Measurements from ENCODE around the gene ERICH6.
"Not testable (repeated sequence)": the region's sequence is repeated elsewhere in the genome, so short reads cannot be mapped to it uniquely, and the experiment has no call there.

ERICH6 gene

DNA sequence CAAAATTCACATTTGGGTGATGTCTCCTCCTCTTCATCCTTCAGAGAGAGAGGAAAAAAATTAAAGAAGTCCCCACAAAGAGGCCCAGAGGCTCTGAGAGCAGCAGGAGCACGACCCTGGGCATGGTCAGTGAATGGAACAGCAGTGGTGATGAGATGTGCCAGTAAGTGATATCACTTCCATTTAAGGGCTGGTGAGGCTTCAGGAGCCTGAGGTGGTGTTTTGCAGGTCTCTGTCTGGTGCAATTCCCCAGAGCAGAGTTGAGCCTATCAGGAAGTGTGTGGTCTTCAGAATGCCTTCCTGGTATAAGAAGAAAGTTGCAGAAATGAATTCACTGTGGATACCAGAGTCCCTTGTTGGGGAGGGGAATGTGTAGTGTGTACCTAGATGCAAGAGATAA, 21.4 kb downstream of the ERICH6 start:
- no peak for DNase-seq (ENCODE audit: low read depth in 2 of 2)

DNA sequence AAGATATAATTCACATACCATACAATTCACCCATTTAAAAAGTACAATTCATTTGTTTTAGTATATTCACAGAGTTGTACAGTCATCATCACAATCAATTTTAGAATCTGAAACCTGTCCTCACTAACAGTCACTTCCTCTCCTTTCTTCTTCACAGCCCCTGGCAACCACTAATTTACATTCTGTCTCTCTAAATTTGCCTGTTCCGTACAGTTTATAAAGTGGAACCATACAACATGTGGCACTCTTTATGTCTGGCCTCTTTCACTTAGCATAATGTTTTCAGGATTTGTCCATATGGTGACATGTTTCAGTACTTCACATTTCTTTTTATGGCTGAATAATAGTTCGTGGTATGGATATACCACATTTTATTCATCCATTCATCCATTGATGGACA, 22.7 kb downstream of the ERICH6 start:
- no peak for DNase-seq (ENCODE audit: low read depth in 2 of 2)

DNA sequence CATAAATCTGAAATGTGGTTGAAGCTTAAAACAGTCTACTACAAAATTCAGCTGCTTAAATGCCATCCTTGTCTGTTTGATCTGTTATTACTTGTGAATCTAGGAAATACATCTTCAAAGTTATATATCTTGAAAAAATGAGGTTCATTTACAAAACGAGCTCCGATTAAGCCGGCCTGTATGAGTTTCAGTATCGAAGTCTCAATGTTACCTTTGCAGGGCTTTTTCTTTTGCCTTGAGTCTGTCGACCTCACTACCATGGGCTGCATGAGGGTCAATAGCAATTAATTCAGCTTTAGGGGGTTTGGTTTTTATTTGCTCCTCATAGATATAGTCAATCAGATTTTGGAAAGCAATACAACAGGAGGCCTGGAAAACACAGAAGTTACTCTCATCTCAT, 23.2 kb downstream of the ERICH6 start:
- no peak for DNase-seq (ENCODE audit: low read depth in 2 of 2)

DNA sequence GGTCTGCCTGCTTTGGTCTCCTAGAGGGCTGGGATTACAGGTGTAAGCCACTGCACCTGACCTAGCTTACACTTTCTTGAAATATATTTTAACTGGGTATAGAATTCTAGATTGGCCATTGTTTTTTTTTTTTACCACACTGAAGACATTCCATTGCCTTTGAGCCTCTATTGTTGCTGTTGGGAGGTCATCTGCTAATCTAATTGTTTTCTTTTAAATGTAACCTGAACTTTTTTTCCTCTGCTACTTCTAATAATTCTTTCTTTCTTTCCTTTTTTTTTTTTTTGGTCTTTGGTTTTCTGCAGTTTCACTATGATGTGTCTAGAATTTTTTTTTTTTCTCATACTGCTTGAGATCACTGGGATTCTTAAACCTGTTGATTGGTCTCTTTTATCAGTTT, 28.1 kb downstream of the ERICH6 start:
- no peak for DNase-seq (ENCODE audit: low read depth in 2 of 2)

DNA sequence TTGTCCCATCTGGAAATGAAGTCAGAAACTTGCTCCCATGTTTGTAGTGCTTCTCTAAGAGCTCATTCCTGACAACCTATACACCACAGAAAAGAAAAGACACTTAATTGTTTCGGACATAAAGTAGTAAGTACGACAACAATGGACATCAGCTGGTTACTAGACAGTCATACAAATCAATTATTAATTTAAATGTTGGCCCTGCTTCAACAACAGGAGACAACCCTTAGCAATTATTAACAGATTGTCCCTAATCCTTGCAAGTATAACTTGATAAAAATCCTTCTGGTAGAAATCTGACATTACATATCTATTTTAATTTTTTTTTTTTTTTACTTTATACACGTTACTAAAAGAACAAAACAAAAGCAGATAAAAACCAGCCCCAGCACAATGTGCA, 29.8 kb downstream of the ERICH6 start:
- no peak for DNase-seq (ENCODE audit: low read depth in 2 of 2)

DNA sequence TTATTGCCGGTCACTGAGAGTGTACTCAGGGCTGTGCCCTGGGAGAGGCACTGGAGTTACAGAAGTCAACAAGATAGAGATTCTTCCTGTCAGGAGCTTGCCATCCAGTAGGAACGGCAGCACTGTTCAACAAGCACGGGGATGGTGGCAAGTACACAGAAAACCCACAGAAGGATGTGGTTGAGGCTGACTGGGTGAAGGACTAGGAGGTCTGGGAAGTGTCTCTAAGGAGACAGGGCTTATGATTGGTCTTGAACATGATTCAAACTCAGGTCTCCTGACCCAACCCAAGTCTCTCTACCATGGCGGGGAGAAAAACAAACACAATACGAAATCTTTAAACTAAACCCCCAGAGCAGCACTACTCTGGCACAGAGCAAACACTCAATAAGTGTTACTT, 37.6 kb downstream of the ERICH6 start:
- DNase-seq (ENCODE audit: low read depth in 2 of 2): no peak

DNA sequence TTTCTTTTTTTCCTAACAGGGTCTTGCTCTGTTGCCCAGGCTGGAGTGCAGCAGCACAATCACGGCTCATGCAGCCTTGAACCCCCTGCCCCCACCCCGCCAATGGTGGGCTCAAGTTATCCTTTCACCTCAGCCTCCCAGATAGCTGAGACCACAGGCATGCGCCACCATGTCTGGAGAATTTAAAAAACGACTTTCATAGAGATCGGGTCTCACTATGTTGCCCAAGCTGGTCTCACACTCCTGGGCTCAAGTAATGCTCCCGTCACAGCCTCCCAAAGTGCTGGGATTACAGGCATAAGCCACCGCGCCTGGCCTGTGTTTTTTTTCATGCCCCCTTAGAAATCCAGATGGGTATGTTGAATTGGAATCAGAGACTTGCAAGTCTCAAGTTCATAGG, 40.3 kb downstream of the ERICH6 start:
- no peak for DNase-seq (ENCODE audit: low read depth in 2 of 2)

DNA sequence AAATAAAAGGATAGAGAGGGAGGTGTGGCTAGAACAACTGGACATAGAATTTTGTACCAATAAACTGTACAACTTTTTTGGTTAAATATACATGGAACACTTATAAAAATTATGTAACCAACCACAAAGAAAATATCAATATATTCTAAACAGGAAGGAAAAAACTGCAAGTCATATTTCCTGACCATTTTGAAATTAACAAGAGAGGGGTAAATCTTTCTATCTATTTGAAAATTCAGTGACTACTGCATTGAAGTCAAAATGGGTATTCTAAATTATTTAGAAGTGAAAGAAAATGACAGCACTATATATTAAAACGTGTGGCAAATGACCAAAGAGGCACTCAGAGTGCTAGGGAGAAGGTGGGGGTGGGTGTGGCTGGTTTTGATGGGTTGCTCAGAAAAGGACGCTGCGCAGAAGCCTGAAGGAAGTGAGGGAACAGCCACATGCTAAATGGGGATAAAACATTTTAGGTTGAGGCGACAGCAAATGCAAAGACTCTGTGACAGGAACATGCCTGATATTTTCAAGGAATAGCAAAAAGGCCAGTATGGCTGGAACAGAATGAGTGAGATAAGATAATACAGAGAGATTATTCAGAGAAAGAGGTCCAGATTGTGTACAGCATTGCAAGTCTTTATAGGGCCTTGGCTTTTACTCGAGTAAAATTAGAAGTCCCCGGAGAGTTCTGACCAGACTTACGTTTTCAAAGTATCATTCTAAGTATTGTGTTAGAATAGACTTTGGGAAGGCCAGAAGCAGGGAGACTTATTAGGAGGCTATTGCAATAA, 41.1 kb downstream of the ERICH6 start:
- DNase-seq (ENCODE audit: low read depth in 2 of 2): no peak

DNA sequence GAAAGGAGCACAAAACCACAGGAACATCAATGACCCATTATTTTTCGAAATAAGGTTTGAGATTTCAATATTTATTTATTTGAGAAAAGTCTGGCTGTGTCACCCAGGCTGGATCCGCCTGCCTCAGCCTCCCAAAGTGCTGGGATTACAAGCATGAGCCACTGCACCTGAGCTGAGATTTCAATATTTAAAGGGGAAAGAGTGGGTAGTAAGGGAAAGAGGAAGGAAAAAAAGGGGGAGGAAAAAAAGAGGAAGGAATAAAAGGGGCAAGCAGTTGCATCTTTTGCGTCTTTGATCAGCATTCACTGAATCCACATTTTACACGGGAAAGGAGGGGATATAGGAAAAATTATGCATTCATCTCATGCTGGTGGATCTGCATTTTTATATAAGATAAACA, 47.4 kb downstream of the ERICH6 start:
- DNase-seq (ENCODE audit: low read depth in 2 of 2): no peak

DNA sequence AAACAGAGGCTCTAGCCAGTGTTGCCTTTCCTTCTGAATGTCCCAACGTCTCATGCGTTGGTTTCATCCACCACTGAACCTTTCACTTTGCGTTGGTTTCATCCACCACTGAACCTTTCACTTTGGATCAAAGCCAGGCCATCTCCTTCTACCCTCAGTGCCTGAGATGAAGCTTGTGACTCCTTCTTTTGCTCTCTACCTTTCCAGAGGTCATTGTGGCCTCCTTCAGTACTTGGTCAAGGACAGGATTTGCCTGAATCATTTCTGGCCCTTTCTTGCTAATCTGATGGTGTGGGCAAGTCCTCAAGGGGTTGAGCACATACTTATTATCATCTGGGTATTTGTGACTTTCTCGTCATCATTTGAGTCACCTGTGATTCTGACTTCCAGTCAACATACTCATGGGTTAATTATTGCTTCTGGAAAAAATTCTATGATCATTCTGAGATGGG, 50.6 kb downstream of the ERICH6 start:
- DNase-seq (ENCODE audit: low read depth in 2 of 2): no peak

DNA sequence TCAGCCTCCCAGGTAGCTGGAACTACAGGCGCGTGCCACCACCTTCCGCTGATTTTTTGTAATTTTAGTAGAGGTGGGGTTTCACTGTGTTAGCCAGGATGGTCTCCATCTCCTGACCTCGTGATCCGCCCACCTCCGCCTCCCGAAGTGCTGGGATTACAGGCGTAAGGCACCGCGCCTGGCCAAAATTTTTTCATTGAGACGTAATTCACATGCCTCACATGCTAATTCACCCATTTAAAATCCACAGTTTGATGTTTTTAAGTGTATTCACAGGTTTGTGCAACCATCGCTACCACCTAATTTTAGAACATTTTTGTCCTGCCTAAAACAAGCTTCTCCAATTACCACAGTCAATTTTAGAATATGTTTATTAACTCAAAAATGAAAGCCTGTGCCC, 63.5 kb downstream of the ERICH6 start:
- DNase-seq (ENCODE audit: low read depth in 2 of 2): no peak

DNA sequence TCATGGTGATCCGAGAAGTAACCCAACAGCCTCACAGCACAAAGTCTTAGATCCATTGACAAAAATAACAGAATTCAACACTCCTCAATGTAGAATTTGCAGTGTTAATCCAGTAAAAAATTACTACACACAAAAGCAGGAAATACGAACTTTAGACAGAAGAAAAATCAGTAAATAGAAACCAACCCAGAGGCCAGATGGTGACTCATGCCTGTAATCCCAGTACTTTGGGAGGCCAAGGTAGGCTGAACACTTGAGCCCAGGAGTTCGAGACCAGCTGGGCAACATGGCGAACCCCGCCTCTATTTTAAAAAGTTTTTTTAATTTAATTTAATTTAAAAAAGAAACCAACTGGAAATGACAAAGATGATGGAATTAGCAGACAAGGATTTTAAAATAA, 64.5 kb downstream of the ERICH6 start:
- DNase-seq (ENCODE audit: low read depth in 2 of 2): no peak

DNA sequence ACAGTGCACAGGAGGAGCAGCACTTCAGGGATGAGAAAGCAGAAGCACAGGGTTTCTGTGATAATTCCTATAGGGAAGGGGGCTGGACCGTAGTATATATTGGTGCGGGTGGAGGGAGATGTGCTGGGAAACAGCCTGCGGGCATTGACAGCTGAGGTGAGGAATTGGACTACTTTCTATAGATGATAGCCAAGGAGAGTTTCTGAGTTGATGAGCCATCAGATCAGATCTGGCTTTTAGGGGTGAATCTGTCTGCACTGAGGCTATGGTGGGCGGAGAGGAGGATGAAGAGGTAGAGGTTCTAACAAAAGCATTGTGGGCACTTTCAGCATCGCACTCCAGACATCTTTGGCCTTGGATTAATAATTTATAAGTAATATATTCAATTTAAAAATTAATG, 67.5 kb downstream of the ERICH6 start:
- DNase-seq (ENCODE audit: low read depth in 2 of 2): no peak

DNA sequence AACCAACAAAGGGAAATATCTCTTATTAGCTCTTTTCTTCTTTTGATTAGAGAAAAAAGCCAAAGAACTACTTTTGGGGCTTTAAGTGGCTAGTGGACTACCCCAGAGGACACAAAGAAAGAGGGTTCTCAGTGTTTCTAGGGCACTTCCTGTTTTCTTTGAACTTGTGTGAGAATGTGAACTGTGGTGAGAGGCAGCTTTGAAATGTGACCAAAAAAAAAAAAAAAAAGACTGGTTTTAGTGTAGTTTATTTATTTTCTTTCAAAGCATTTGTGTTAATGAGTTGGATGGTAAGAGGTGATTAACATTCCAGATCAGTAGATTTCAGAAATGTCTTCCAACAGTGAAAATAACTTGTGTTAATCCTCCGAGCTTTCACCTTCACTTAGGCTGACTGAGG, 68.2 kb downstream of the ERICH6 start:
- DNase-seq (ENCODE audit: low read depth in 2 of 2): no peak

DNA sequence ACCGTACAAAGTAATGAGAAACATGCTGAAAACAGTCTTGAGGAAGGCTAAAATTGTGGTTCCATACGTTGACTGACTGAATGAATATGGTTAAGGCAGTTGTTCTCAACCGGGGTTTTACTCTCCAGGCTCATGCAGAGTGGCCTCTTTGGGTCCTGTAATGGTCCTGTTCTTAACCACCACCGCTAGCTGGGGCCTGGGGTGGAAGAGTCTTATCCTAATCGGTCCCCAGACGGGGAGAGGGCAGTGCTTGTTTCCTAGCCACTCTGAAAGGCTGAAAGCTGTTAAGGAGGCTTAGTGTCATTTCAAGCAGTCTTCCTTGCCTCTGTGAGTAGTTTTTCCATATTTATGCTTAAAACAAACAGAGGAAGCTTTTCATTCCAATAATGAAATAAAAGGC, 68.6 kb downstream of the ERICH6 start:
- no peak for DNase-seq (ENCODE audit: low read depth in 2 of 2)

DNA sequence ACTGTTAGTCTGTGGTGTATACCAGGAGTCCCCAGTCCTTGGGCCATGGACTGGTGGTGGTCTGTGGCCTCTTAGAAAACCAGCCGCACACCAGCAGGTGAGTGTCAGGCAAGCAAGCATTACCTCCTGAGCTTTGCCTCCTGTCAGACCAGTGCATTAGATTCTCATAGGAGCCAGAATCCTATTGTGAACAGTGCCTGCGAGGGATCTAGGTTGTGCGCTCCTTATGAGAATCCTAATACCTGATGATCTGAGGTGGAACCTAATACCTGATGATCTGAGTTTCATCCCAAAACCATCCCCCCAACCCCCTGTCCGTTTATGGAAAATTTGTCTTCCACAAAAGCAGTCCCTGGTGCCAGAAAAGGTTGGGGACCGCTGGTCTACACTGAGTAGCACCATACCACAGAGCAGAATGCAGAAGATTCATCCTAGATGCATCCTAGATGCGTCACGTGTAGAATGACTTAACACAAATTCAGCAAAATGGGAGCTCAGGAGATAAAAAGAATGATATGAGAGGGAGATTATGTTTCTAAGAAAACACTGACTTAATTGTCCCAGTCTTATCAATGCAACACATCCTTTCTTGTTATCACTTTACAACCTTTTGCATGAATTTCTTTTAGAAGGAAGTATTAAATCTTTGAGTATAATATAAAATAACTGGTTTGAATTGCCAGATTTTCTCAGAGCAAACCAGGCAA, 72.1 kb downstream of the ERICH6 start:
- DNase-seq (ENCODE audit: low read depth in 2 of 2): no peak

DNA sequence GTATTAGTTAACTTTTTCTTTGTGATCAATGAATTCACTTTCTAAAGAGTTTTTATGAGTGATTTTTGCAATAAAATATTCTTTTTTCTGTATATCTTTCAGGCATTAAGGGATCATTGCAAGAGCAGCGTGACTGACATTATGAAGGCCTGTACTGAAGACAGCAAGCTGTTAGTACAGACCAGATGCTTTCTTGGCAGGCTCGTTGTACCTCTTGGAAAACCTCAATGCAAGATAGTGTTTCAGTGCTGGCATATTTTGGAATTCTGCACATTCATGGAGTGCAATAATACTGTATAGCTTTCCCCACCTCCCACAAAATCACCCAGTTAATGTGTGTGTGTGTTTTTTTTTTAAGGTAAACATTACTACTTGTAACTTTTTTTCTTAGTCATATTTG, 76.2 kb downstream of the ERICH6 start:
- no peak for DNase-seq (ENCODE audit: low read depth in 2 of 2)

DNA sequence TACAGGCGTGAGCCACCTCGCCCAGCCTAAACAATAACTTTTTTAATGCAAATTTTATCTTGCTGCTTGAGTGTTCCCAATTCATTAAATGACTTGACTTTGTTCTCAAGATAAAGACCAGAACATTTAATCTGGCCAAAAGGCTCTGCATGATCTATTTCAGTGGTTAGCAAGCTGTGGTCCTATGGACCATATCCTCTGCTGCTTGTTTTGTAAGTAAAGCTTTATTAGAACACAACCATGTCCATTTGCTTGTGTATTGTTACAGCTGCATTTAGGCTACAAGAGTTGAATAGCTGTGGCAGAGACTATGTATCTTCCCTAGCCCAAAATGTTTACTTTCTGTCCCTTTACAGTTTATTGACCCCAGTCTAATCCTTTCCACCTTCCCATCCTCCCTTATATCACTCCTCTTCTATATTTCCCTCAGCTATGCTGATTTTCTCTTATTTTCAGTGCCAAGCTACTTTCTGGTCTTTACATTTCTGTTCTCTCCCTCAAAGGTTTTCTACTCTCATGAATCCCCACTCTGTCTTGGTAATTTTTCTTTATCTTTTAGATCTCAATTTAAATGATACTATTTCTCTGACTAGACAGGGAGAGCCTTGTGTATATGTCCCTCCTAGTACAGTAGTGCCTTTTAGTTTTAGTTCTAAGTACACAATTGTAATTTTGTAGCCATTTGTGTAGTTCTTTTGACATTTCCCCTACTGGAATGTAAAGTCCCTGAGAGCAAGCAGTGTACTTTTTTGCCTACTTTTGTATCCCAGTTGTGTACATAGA, 77.4 kb downstream of the ERICH6 start:
- DNase-seq (ENCODE audit: low read depth in 2 of 2): no peak

DNA sequence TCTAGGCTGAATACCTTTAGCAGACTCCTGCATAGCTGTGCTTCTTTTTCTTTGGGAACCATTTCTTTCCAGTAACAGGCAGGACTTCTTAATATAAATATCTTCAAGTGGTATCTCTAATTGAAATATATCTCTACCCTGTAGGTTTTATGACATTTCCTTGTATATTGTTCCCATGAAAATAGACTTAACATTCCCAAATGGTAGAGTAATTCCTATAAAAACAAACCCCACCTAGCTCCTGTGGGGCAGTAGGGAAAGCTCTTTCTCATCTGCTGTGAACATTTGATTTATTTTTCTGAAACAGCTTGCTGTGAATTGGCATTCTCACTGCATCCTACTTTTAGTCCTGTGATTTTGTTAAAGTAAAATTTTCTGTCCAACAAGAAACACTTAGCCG, 79.8 kb downstream of the ERICH6 start:
- no peak for DNase-seq (ENCODE audit: low read depth in 2 of 2)

DNA sequence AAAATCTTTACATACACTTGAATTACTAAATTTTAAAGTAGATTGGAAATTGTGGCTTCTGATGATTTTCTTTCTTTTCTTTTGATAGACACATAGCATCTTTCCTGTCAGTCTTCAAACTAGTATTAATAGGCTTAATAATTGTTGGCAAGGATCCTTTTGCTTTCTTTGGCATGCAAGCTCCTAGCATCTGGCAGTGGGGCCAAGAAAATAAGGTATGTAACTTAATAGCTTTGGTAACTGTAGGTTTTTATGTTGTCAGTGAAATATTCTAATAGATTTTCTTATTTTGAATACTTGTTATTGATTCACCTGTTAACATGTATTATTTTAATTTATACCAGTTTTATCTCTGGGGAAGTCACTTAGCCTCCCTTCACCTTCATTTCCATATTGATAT, 80.8 kb downstream of the ERICH6 start:
- not testable (repeated sequence) for DNase-seq (ENCODE audit: low read depth in 2 of 2)

DNA sequence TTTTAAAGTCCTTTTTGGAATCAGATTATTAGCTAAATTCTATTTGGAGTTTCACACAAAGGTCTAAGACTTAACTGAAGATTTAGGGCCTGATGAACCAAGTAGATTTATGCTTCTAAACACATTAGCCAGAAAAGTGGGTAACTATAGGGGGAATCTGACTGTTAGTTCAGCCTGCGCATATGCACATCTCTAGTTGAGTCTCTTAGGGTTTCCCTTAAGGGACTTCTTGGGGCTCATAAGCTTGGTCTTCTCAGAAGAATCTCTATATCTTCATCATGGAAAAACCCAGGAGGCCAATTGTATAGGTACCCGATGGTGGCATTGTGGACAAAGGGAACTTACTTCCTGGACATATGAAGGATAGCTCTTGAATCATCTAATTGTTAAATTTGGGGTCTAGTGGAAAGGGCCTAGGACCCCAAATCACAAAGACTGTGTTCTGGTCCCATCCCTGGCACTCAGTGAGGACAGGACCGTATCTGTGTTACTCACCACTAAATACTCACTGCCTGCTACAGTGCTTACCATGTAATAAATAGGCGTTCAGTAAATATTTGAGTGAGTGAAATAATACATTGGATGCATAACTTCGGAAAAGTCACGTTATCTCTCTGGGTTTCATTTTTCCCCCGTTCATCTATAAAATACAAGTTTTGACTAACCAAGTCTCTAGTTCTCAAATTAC, 83.6 kb downstream of the ERICH6 start:
- no peak for DNase-seq (ENCODE audit: low read depth in 2 of 2)
